Globus pallidus (tissue), 1 donor: ENCODE measurements around the gene IDE.
"Not testable (repeated sequence)": the region's sequence is repeated elsewhere in the genome, so short reads cannot be mapped to it uniquely, and the experiment has no call there.

Experiments
- DNase-seq: peaks from one replicate; pipeline ENCODE4 v3.0.0-alpha.2; 2015; ENCODE audit warnings: low spot score

IDE gene

GRCh38 chr10:92573798-92574547 lies at the start of gene IDE:
Gene IDE, minus strand, starts transcription at chr10:92574093. Its CDS starts 74 bp downstream, at chr10:92574019.
- DNase-seq: peak; percentile 74

GRCh38 chr10:92619368-92619767 lies 45.5 kb upstream of the IDE start:
- DNase-seq: no peak

- DNase-seq: no peak
These were observed 41.6 kb upstream of the IDE start for GRCh38 chr10:92615515-92615914.

DNA sequence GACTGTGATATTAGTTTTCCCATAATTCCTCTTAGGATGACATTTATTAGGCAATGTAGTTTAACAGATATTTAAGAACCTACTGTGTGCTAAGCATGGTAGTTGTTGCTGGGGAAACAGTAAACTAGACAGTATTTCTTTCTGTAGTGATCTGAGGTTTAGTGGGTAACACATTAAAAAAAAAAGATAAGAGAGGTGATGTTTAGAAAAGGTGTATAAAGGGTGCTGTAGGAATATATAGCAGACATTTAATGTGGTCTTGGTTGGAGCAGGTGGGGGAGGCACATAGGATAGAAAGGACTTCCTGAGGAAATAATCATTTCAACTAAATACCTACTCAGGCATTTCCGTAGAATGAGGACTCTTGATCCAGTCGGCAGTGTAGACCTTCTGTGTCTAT lies 30.9 kb upstream of the IDE start:
- DNase-seq: no peak

GRCh38 chr10:92598321-92598720 lies 24.4 kb upstream of the IDE start:
- DNase-seq: no peak

DNA sequence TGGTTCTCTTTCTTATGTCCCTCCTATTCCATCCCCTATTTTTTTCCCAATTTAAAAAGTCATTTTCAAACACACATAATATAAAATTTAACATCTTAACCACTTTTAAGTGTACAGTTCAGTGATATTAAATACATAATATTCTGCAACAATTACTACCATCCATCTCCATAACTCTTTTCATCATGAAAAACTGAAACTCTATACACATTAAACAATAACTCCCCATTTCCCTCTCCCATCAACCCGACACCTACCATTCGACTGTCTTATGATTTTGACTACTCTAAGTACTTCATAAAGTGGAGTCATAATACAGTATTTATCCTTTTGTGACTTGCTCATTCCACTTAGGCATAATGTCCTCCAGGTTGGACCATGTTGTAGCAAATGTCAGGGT lies 21.6 kb upstream of the IDE start:
- no peak for DNase-seq

DNA sequence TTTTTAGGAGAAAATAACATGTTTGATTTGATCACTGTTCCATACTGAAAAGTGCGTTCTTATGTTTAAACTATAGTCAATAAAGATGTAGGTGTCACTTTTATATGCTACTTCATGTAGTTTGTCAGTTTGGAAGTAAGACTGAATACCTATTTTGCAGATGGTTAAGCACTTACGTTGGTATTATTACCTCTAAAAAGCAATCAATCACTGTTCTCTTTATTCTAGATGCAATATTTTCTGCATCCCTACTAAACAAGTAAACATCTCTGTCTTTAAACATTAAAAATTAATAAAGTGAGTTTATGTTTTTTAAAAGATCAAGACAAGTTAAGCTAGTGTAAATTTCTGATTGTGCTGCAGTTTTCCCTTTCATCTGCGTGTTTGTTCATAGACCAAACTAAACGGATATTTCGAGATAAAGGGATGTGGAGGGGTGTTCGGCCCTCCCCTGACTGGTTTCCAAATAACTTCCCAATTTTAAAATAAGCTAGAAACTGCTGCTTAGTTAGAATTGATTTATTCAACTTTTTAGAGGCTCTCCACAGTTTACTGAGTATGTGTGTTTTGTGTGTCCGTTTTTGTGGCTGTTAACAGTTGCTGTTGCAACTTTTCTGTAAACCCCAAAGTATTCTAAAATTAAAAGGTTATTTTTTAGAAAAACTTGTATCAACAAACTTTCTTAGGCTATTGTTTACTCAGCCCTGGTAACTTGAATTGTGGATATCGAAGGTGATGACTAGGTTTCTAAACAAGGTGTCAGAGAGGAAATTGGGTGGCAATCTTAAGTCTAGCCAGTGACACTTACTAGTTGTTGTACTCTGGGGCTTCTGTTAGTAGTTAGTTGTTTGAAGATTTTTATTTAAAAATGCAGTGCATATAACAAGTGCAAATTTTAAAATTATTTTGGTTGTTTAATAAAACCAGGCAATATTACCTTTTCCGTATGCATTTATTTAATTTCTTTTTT lies 20.0 kb upstream of the IDE start:
- DNase-seq: no peak

GRCh38 chr10:92592761-92593618 lies 19.1 kb upstream of the IDE start, which contains the start of gene KIF11:
Gene KIF11, plus strand, starts transcription at chr10:92593130. Its CDS starts 246 bp downstream, at chr10:92593376.
- peak; percentile 94 for DNase-seq

DNA sequence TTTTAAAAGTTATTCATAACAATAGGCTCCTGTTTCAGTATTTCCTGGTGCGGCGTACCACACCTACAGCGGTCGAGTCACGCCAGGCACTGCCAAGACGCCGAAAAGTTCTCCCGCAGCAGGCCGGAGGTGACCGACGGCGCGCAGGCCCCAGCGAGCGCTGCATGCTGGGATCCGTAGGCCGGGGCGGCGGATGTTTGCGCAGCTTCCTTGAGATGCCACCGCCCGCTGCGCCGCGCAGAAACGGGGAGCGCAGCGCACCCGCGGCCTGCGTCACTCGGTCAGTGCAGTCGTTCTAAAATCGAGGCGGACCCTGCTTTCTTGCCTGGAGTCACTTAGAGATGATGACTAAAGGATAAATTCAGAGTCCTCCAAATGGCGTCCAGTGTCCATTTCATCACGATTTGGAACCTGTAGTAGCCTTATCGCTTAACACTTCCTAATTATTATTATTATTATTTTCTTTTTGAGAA lies 17.7 kb upstream of the IDE start:
- peak; percentile 89 for DNase-seq

- DNase-seq: peak; percentile 59
These were observed 17.0 kb upstream of the IDE start for GRCh38 chr10:92590623-92591549.

DNA sequence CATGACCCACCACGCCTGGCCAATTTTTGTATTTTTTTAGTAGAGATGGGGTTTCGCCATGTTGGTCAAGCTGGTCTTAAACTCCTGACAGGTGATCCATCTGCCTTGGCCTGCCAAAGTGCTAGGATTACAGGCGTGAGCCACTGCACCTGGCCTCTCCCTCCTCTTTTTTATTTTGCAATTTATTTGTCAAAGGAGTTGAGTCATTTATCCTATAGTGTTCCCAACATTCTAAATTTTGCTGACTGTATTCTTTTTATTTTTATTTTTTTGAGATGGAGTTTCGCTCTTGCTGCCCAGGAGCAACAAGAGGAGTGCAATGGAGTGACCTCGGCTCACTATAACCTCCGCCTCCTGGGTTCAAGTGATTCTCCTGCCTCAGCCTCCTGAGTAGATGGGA lies 8.5 kb upstream of the IDE start:
- not testable (repeated sequence) for DNase-seq

DNA sequence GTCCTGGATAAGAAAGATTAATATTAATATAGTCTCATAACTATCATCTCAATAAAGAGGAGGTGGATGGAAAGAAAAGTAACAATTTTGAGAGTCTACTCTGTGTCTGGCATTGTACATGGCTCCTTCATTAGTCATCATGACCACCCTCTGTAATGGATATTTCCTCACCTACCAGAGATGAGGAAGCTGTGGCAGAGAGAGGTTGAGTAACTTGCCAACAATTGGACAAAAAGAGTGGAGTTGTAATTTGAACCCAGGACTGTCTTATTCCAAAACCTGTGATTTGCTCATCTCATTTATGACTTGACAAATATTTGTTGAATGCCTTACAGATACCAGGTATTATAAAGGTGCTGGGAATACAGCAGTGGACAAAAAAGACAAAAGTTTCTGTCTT lies 2.1 kb upstream of the IDE start:
- DNase-seq: no peak

GRCh38 chr10:92574548-92575261 lies 812 bp upstream of the IDE start:
- no peak for DNase-seq

- no peak for DNase-seq
These were observed 649 bp downstream of the IDE start for GRCh38 chr10:92573091-92573797.

GRCh38 chr10:92572362-92573090 lies 1.4 kb downstream of the IDE start:
- no peak for DNase-seq

- DNase-seq: no peak
These were observed 2.2 kb downstream of the IDE start for GRCh38 chr10:92571649-92572048.

DNA sequence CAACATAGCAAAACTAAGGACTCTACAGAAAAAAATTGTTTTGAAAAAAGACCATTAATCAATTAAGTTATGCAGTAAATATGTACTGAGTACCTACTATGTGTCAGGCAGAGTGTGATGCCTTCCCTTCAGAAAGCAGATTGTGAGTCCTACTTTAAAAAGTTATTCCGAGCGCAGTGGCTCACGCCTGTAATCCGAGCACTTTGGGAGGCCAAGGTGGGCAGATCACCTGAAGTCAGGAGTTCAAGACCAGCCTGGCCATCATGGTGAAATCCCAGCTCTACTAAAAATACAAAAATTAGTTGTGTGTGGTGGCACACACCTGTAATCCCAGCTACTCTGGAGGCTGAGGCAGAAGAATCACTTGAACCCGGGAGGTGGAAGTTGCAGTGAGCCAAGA lies 4.2 kb downstream of the IDE start:
- not testable (repeated sequence) for DNase-seq

- DNase-seq: no peak
These were observed 4.8 kb downstream of the IDE start for GRCh38 chr10:92569071-92569470.
